DND-41 (cell line): ENCODE measurements around the gene TRAPPC2L.

ENCODE experiments used
- ATAC-seq: fragments of 200-7000 bp; cut with Tn5 transposase; 3 replicates; pipeline ENCODE4 v1.9.1; 2021; ENCODE audit warnings: low read depth; ENCODE audit not compliant: insufficient read depth
- DNase-seq: peaks from one replicate; pipeline ENCODE4 v3.0.0-alpha.2; 2020
- H2AFZ ChIP-seq: 2 replicates; pipeline ENCODE4 v1.6.0; 2012; ENCODE audit warnings: low read depth, low read length
- H3K27ac ChIP-seq: 2 replicates; pipeline ENCODE4 v1.5.1; 2012; ENCODE audit warnings: low read length, inconsistent platforms
- H3K27me3 ChIP-seq: fragments of 200-600 bp; sonication (generic); 2 replicates; pipeline ENCODE4 v1.6.0; 2012; ENCODE audit warnings: low read length, mild to moderate bottlenecking, inconsistent platforms; ENCODE audit not compliant: insufficient read depth, poor library complexity
- H3K36me3 ChIP-seq: 2 replicates; pipeline ENCODE4 v1.5.1; 2012; ENCODE audit warnings: low read length, inconsistent platforms; ENCODE audit not compliant: insufficient read depth
- H3K4me1 ChIP-seq: 2 replicates; pipeline ENCODE4 v1.5.1; 2012; ENCODE audit warnings: mild to moderate bottlenecking, low read length; ENCODE audit not compliant: insufficient read depth
- H3K4me2 ChIP-seq: 2 replicates; pipeline ENCODE4 v1.6.0; 2012; ENCODE audit warnings: mild to moderate bottlenecking, moderate library complexity, low read length, inconsistent platforms; ENCODE audit not compliant: insufficient read depth
- H3K4me3 ChIP-seq, 2 experiments: fragments of 200-600 bp in 1 of 2; shearing (Covaris generic) in 1 of 2; 2 replicates each; pipeline ENCODE4 v1.5.1; 2012 to 2016; ENCODE audit warnings: inconsistent platforms in 2 of 2, low read length in 2 of 2, mild to moderate bottlenecking in 2 of 2, low read depth in 1 of 2, moderate library complexity in 1 of 2
- H3K79me2 ChIP-seq: 2 replicates; pipeline ENCODE4 v1.6.0; 2012; ENCODE audit warnings: low read length, inconsistent platforms; ENCODE audit not compliant: insufficient read depth
- H3K9ac ChIP-seq: 2 replicates; pipeline ENCODE4 v1.6.0; 2012; ENCODE audit warnings: low read depth, mild to moderate bottlenecking, inconsistent platforms, low read length, moderate library complexity
- H3K9me3 ChIP-seq: 2 replicates; pipeline ENCODE4 v1.5.1; 2012; ENCODE audit warnings: low read length, moderate library complexity, mild to moderate bottlenecking, inconsistent platforms; ENCODE audit not compliant: insufficient read depth, severe bottlenecking
- H4K20me1 ChIP-seq: 2 replicates; pipeline ENCODE4 v1.6.0; 2012; ENCODE audit warnings: low read length; ENCODE audit not compliant: insufficient read depth
- EZH2 ChIP-seq: IDR thresholded peaks from 3 replicates; pipeline ENCODE4 v1.6.1; 2012; ENCODE audit warnings: borderline replicate concordance, low read depth, mild to moderate bottlenecking, moderate library complexity, low read length, inconsistent platforms; ENCODE audit not compliant: severe bottlenecking
- TF ChIP-seq, protein P1 (sequence below): IDR thresholded peaks from 2 replicates; pipeline ENCODE4 v1.5.1; 2012; ENCODE audit warnings: borderline replicate concordance, low read length, moderate library complexity, mild to moderate bottlenecking; ENCODE audit not compliant: poor library complexity, severe bottlenecking; ENCODE audit errors: extremely low read depth

TRAPPC2L gene

DNA sequence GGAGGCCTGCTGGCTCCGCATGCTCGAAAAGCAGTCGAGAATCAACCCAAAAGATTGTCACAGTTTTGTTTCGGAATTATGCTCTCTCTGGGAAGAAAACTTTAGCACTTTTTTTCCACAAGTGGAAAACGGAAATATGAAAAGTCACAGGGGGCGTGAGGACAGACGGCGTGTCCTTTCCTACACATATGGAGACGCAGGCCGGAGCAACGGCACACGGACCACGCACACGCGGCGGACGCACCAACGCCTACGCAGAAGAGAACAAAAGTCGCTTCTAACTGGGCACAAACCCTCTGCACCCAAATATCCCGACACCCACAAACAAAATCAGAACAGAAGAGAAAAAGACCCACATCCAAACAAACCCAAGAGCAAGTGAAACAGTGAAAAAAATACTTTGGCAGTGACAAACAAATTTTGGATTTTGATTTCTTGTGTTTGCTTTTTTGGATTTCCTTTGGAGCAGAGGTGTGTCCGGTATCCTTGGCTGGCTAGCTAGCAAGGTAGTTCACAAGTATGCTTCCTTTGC, 18.8 kb downstream of the TRAPPC2L start:
- Histone ChIP-seq H3K4me3 (no peak overlapping the region), H3K79me2 (no peaks in the 10 kb centered on the region), H3K27ac (no peak overlapping the region), H3K4me2 (no peak overlapping the region), H3K9me3 (no peaks in the 10 kb centered on the region), H3K9ac (no peak overlapping the region), H3K4me1 (no peaks in the 10 kb centered on the region), H3K36me3 (no peaks in the 10 kb centered on the region), H4K20me1 (0 out of 2 replicates have a peak, but pooled peaks cover 7% of the 10 kb centered on the region), H3K27me3 (peaks cover 7% of the 10 kb centered on the region), H2AFZ (no peak overlapping the region)
- ATAC-seq (no peak), DNase-seq (no peak)
- TF ChIP-seq, protein P1, sequence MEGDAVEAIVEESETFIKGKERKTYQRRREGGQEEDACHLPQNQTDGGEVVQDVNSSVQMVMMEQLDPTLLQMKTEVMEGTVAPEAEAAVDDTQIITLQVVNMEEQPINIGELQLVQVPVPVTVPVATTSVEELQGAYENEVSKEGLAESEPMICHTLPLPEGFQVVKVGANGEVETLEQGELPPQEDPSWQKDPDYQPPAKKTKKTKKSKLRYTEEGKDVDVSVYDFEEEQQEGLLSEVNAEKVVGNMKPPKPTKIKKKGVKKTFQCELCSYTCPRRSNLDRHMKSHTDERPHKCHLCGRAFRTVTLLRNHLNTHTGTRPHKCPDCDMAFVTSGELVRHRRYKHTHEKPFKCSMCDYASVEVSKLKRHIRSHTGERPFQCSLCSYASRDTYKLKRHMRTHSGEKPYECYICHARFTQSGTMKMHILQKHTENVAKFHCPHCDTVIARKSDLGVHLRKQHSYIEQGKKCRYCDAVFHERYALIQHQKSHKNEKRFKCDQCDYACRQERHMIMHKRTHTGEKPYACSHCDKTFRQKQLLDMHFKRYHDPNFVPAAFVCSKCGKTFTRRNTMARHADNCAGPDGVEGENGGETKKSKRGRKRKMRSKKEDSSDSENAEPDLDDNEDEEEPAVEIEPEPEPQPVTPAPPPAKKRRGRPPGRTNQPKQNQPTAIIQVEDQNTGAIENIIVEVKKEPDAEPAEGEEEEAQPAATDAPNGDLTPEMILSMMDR, result no peak
- no peak for TF ChIP-seq EZH2

DNA sequence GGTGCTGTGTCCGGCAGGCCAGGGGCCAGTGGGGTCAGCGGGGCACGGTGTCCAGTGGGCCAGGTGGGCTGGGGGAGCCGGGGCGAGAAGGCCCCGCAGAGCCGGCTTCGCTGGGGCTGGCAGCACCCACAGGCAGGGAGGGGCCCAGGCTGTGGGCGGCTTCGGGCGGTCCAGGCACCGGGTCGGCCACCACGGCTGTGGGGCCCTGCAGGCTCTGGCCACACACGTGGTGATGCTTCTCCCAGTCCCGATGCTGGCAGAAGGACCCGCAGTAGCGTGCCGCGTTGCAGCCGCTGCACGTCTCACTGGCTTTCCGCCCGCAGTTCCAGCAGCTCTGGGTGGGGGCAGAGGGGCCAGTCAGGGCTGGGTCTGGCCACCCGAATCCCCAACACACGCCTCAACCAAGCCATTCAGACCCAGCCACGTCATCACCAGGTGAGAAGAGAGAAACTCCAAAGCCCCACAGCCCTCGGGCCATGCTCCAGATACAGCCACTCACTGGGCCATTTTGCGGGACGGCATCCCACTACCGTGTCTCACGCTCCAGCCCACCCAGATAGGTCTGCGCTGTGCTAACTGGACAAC, 20.1 kb downstream of the TRAPPC2L start:
- Histone ChIP-seq H3K4me3 (no peak overlapping the region), H3K27ac (no peak overlapping the region), H4K20me1 (0 out of 2 replicates have a peak, but pooled peaks cover 7% of the 10 kb centered on the region), H3K27me3 (no peaks in the 10 kb centered on the region), H3K79me2 (no peaks in the 10 kb centered on the region), H2AFZ (no peak overlapping the region), H3K36me3 (no peaks in the 10 kb centered on the region), H3K4me2 (no peak overlapping the region), H3K9ac (no peak overlapping the region), H3K9me3 (no peaks in the 10 kb centered on the region), H3K4me1 (no peaks in the 10 kb centered on the region)
- TF ChIP-seq, protein P1, result no peak
- TF ChIP-seq EZH2, result no peak
- DNase-seq, result no peak
- no peak for ATAC-seq

DNA sequence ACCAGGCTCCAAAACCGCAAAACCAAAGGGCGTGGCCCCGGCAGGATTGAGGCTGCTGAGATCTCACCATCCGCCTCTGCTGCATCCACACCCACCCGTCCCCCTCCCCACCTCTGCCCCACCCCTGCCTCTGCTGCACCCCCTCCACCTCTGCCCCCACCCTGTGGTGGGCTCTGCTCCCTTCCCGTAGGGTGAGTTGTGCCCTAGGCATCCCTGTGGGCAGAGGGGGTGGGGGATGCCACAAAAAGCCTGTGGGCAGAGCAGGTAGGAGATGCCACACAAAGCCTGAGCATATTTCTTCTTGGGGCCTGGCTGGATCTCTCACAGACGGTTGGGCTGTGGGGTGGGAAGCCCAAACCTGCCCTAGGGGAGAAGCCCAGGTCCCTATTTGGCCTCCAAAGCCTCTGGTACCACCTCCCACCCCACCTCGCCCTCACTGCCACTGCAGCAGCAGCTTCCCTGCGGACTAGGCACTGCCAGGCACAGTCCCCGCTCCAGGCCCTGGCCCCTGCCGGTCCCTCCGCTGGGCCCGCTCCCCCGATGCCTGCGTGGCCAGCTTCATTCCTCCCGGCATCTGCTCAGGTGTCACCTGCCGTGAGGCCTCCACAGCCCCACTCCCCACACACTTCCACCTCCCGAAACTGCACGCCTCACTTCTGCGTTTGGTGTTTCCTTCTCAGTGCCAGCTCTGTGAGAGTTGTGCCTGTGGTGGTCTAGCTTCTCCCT, 20.8 kb downstream of the TRAPPC2L start:
- no peak for ATAC-seq
- no peak overlapping the region for H3K27ac ChIP-seq
- H3K9me3 ChIP-seq, result no peaks in the 10 kb centered on the region
- DNase-seq, result no peak
- no peaks in the 10 kb centered on the region for H3K4me1 ChIP-seq
- H3K4me2 ChIP-seq, result no peak overlapping the region
- H2AFZ ChIP-seq, result no peak overlapping the region
- H3K4me3 ChIP-seq, result no peak overlapping the region
- no peak for TF ChIP-seq EZH2
- TF ChIP-seq, protein P1, result no peak
- H3K9ac ChIP-seq, result no peak overlapping the region
- no peaks in the 10 kb centered on the region for H3K27me3 ChIP-seq
- H3K36me3 ChIP-seq, result no peaks in the 10 kb centered on the region
- H3K79me2 ChIP-seq, result no peaks in the 10 kb centered on the region
- H4K20me1 ChIP-seq, result 0 out of 2 replicates have a peak, but pooled peaks cover 6% of the 10 kb centered on the region
